Endothelial cell of umbilical vein (primary cell): Measurements from ENCODE around the gene KASH5. TPM values are rescaled to one million over a fixed set of nuclear protein-coding genes. Genes with fewer than 3 reads are reported as not detected.

Experiments
- BruUV-seq: library from RNA; stranded (reverse); fragments of 400-500 nt; replicated peaks from 2 replicates; lab custom pipeline; 2021; lab: Mats Ljungman, UMichigan
- CTCF ChIA-PET: fragments of 300-600, 350-600 bp; sonication (Branson Sonifier 250); formaldehyde crosslinking; loops from one replicate; lab custom pipeline; 2021; ENCODE audit warnings: antibody characterized with exemption, inconsistent platforms; lab: Charles Lee
- POLR2A ChIA-PET: fragments of 300-600, 350-600 bp; sonication (Branson Sonifier 250); formaldehyde crosslinking; loops from one replicate; lab custom pipeline; 2021; ENCODE audit warnings: antibody characterized with exemption, inconsistent platforms; lab: Charles Lee
- DNase-seq: peaks from one replicate; pipeline ENCODE4 v3.0.0-alpha.2; 2011; ENCODE audit warnings: low read depth, low spot score
- FAIRE-seq: peaks from 2 replicates; lab custom pipeline; 2011; peaks lifted over from hg19 to GRCh38; lab: Jason Lieb, UNC
- H2AFZ ChIP-seq: 2 replicates; pipeline ENCODE4 v1.6.0; 2012; ENCODE audit warnings: low read depth, low read length, control low read depth, inconsistent platforms
- H3K27ac ChIP-seq: 2 replicates; pipeline ENCODE4 v1.5.1; 2011; ENCODE audit warnings: low read depth, mild to moderate bottlenecking, control low read depth, low read length, moderate library complexity; ENCODE audit not compliant: insufficient read depth
- H3K27me3 ChIP-seq, 2 experiments: 2 replicates each; pipeline versions ENCODE4 v1.6.0 to v1.6.1; 2011; ENCODE audit warnings: low read length in 2 of 2, mixed read lengths in 1 of 2; ENCODE audit not compliant: control insufficient read depth in 2 of 2, insufficient read depth in 2 of 2
- H3K36me3 ChIP-seq, 2 experiments: 2 replicates in 1 of 2; 3 replicates in 1 of 2; pipeline ENCODE4 v1.5.1; 2011; ENCODE audit warnings: low read length in 2 of 2, mild to moderate bottlenecking in 1 of 2, moderate library complexity in 1 of 2; ENCODE audit not compliant: control insufficient read depth in 2 of 2, insufficient read depth in 2 of 2; ENCODE audit errors: extremely low read depth in 1 of 2
- H3K4me1 ChIP-seq: 3 replicates; pipeline ENCODE4 v1.5.1; 2011; ENCODE audit warnings: mild to moderate bottlenecking, low read length; ENCODE audit not compliant: control insufficient read depth, insufficient read depth; ENCODE audit errors: extremely low read depth
- H3K4me2 ChIP-seq: 2 replicates; pipeline ENCODE4 v1.6.1; 2011; ENCODE audit warnings: low read length, control low read depth, mixed read lengths; ENCODE audit not compliant: insufficient read depth
- H3K4me3 ChIP-seq, 3 experiments: fragments of 200-600 bp in 1 of 3; sonication (generic), shearing (Covaris generic) in 1 of 3; replicated peaks in 1 of 3; 2 replicates each; pipeline ENCODE4 v1.5.1; 2011 to 2016; ENCODE audit warnings: control low read depth in 3 of 3, low read length in 3 of 3, mild to moderate bottlenecking in 2 of 3, inconsistent platforms in 1 of 3, low read depth in 1 of 3, moderate library complexity in 1 of 3; ENCODE audit not compliant: insufficient read depth in 1 of 3
- H3K79me2 ChIP-seq: 2 replicates; pipeline ENCODE4 v1.6.0; 2012; ENCODE audit warnings: low read length, inconsistent platforms; ENCODE audit not compliant: control insufficient read depth, insufficient read depth
- H3K9ac ChIP-seq: replicated peaks from 2 replicates; pipeline ENCODE3; 2011; ENCODE audit warnings: low read length, control low read depth; ENCODE audit not compliant: insufficient read depth; ENCODE audit errors: extremely low read depth
- H3K9me1 ChIP-seq: replicated peaks from 3 replicates; pipeline ENCODE4 v1.6.0; 2011; ENCODE audit warnings: mild to moderate bottlenecking, low read length; ENCODE audit not compliant: control insufficient read depth, insufficient read depth; ENCODE audit errors: extremely low read depth
- H3K9me3 ChIP-seq: replicated peaks from 2 replicates; pipeline ENCODE4 v1.5.1; 2012; ENCODE audit warnings: low read length, inconsistent platforms; ENCODE audit not compliant: control insufficient read depth, insufficient read depth
- H4K20me1 ChIP-seq: replicated peaks from 2 replicates; pipeline ENCODE3; 2011; ENCODE audit warnings: mild to moderate bottlenecking, low read length; ENCODE audit not compliant: control insufficient read depth, insufficient read depth; ENCODE audit errors: extremely low read depth
- EZH2 ChIP-seq: IDR thresholded peaks from 2 replicates; pipeline ENCODE4 v1.6.1; 2012; ENCODE audit warnings: borderline replicate concordance, low read depth, mild to moderate bottlenecking, moderate library complexity, low read length, inconsistent platforms; ENCODE audit not compliant: severe bottlenecking
- FOS ChIP-seq: IDR thresholded peaks from 2 replicates; pipeline ENCODE4 v1.6.1; 2011; ENCODE audit warnings: mild to moderate bottlenecking, low read length, moderate library complexity, borderline replicate concordance; ENCODE audit not compliant: insufficient read depth
- GATA2 ChIP-seq: IDR thresholded peaks from 2 replicates; pipeline ENCODE4 v1.7.0; 2011; ENCODE audit warnings: low read depth, mild to moderate bottlenecking, moderate library complexity, mixed read lengths, low read length; ENCODE audit not compliant: insufficient read length, insufficient read depth
- JUN ChIP-seq: IDR thresholded peaks from 2 replicates; pipeline ENCODE4 v1.6.1; 2011; ENCODE audit warnings: borderline replicate concordance, low read depth; ENCODE audit not compliant: insufficient read length, insufficient read depth
- MYC ChIP-seq: IDR thresholded peaks from one replicate; pipeline ENCODE4 v1.6.1; 2011; ENCODE audit warnings: mild to moderate bottlenecking, low read depth, low read length
- POLR2A ChIP-seq: IDR thresholded peaks from 2 replicates; pipeline ENCODE4 v1.6.1; 2012; ENCODE audit warnings: low read depth, mild to moderate bottlenecking, control low read depth, low read length
- POLR2AphosphoS5 ChIP-seq: IDR thresholded peaks from 2 replicates; pipeline ENCODE4 v1.6.1; 2012; ENCODE audit warnings: low read depth, mild to moderate bottlenecking, control low read depth, low read length, moderate library complexity; ENCODE audit not compliant: insufficient read depth
- dilution Hi-C: fragments of 300-500 bp; cut with MboI; formaldehyde crosslinking; loops from one replicate; pipeline ENCODE4 v1.15.0; 2019; ENCODE audit warnings: low sequenced_read_pairs; ENCODE audit not compliant: extremely low pct_ligation_motif_present
- intact Hi-C: fragments of 100-400 bp; cut with micrococcal nuclease; formaldehyde crosslinking; loops from one replicate; pipeline ENCODE4 v1.10.0; 2022
- polyA plus RNA-seq, 4 experiments: library from polyadenylated mRNA; depleted of rRNA in 3 of 4; stranded (reverse) in 3 of 4; unstranded in 1 of 4; fragments of >200 nt; gene quantifications; 2 replicates each; pipeline versions ENCODE4 v1.2.1 to v1.2.3, GENCODE V29; 2011 to 2012; ENCODE audit warnings: missing spikeins in 1 of 4
- total RNA-seq: library from RNA; stranded (reverse); gene quantifications from 2 replicates; pipeline ENCODE4 v1.2.3, GENCODE V29; 2021
- TF ChIP-seq, protein P1 (sequence below), 2 donors: IDR thresholded peaks; 1 replicate in 1 of 2; 2 replicates in 1 of 2; pipeline ENCODE4 v1.5.1; 2011; ENCODE audit warnings: low read length in 2 of 2, mild to moderate bottlenecking in 2 of 2, moderate library complexity in 2 of 2, control low read depth in 1 of 2, inconsistent platforms in 1 of 2, low read depth in 1 of 2; ENCODE audit not compliant: insufficient read depth in 1 of 2; ENCODE audit errors: extremely low read depth in 1 of 2
- TF ChIP-seq, protein P2 (sequence below): IDR thresholded peaks from 2 replicates; pipeline ENCODE4 v1.6.1; 2011; ENCODE audit not compliant: insufficient read depth, insufficient read length

The KASH5 gene
- total and polyA plus RNA-seq, 2 donors (not counting 3 experiments of a cell fraction or from before 2014, with no cell fraction given) = 0.03 TPM; not detected in 1

DNA sequence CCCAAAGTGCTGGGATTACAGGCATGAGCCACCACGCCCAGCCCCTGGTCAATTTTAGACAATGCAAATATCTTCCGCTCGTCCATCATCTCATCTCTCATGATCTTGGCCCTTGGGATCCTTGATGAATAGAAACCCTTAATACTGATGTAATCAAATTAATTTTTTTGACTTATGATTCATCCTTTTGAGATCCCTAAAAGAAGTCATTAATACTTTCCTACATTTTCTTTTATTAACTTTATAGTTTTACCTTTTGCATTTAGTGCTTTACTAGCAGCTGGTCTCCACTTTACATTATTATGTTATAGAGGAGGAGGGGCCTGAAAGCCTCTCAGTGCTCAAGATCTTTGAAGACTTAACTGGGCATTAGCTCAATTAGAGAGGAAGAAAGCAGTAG is 7.7 kb upstream of the KASH5 start:
- dilution Hi-C loops = no loop called here
- H3K9me1 ChIP-seq = no peaks in the 10 kb centered on the region
- FAIRE-seq (no peak), DNase-seq (no peak)
- no peak overlapping the region for H2AFZ ChIP-seq
- H4K20me1 ChIP-seq = no peaks in the 10 kb centered on the region
- H3K4me2 ChIP-seq = no peak overlapping the region
- H3K36me3 ChIP-seq = no peaks in the 10 kb centered on the region
- H3K9me3 ChIP-seq = no peaks in the 10 kb centered on the region
- H3K27me3 ChIP-seq = peaks cover 4 to 5% of the 10 kb centered on the region in 2 experiments
- H3K9ac ChIP-seq = no peak overlapping the region
- CTCF ChIA-PET = interaction anchor here (1.4 to 1.8 kb wide), 2 partner anchors 63 to 154 kb away, joined by 3 to 7 read pairs; no protein-coding TSS in a partner anchor
- no peaks in the 10 kb centered on the region for H3K4me1 ChIP-seq
- intact Hi-C loops = no loop called here
- no peak overlapping the region for H3K4me3 ChIP-seq
- no peak overlapping the region for H3K27ac ChIP-seq
- no peaks in the 10 kb centered on the region for H3K79me2 ChIP-seq
- BruUV-seq = no TSS peak
- POLR2A ChIA-PET = no interaction called here
- TF ChIP-seq GATA2 = no peak
- TF ChIP-seq, protein P1, sequence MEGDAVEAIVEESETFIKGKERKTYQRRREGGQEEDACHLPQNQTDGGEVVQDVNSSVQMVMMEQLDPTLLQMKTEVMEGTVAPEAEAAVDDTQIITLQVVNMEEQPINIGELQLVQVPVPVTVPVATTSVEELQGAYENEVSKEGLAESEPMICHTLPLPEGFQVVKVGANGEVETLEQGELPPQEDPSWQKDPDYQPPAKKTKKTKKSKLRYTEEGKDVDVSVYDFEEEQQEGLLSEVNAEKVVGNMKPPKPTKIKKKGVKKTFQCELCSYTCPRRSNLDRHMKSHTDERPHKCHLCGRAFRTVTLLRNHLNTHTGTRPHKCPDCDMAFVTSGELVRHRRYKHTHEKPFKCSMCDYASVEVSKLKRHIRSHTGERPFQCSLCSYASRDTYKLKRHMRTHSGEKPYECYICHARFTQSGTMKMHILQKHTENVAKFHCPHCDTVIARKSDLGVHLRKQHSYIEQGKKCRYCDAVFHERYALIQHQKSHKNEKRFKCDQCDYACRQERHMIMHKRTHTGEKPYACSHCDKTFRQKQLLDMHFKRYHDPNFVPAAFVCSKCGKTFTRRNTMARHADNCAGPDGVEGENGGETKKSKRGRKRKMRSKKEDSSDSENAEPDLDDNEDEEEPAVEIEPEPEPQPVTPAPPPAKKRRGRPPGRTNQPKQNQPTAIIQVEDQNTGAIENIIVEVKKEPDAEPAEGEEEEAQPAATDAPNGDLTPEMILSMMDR (IDR thresholded peaks at IDR 0.05; ENCODE audit: extremely low read depth in 1 of 2, insufficient read depth in 1 of 2, low read depth in 1 of 2, low read length in 2 of 2) = no peak
- TF ChIP-seq, protein P2, sequence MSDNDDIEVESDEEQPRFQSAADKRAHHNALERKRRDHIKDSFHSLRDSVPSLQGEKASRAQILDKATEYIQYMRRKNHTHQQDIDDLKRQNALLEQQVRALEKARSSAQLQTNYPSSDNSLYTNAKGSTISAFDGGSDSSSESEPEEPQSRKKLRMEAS = no peak
- TF ChIP-seq FOS = no peak

DNA sequence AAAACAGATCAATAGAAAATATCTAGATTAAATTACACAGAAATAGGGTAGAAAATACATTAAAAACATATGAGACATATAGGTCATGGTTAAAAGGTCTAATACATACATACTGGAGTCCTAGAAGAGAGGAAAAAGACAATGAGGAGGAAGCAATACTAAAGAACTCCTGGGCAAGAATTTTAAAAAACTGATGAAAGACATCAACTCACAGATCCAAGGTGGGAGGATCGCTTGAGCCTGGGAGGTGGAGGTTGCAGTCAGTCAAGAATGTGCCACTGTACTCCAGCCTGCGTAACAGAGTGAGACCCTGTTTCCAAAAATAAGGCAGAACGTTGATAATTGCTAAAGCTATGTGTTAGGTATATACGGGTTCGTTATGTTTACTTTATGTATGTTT is 5.4 kb upstream of the KASH5 start:
- ChIA-PET POLR2A (no interaction called here), CTCF (no interaction called here)
- FAIRE-seq (no peak), DNase-seq (no peak)
- dilution Hi-C loops = no loop called here
- Histone ChIP-seq H3K79me2 (no peaks in the 10 kb centered on the region), H3K4me3 (no peak overlapping the region), H3K36me3 (no peaks in the 10 kb centered on the region), H3K4me2 (no peak overlapping the region), H4K20me1 (no peaks in the 10 kb centered on the region), H3K9me1 (no peaks in the 10 kb centered on the region), H3K9me3 (no peaks in the 10 kb centered on the region), H3K9ac (no peak overlapping the region), H3K4me1 (no peaks in the 10 kb centered on the region), H3K27me3 (peaks cover 4 to 5% of the 10 kb centered on the region in 2 experiments), H3K27ac (no peak overlapping the region), H2AFZ (no peak overlapping the region)
- intact Hi-C loops = no loop called here
- BruUV-seq = no TSS peak
- no peak for TF ChIP-seq MYC
- no peak for TF ChIP-seq GATA2
- no peak for TF ChIP-seq JUN
- TF ChIP-seq POLR2AphosphoS5 = no peak
- TF ChIP-seq POLR2A = no peak
- TF ChIP-seq, protein P1 (IDR thresholded peaks at IDR 0.05; ENCODE audit: extremely low read depth in 1 of 2, insufficient read depth in 1 of 2, low read depth in 1 of 2, low read length in 2 of 2) = no peak
- TF ChIP-seq EZH2 = no peak
- TF ChIP-seq FOS = no peak
- TF ChIP-seq, protein P2 = no peak
